ENCODE results near the gene TMC1.

The TMC1 gene

DNA sequence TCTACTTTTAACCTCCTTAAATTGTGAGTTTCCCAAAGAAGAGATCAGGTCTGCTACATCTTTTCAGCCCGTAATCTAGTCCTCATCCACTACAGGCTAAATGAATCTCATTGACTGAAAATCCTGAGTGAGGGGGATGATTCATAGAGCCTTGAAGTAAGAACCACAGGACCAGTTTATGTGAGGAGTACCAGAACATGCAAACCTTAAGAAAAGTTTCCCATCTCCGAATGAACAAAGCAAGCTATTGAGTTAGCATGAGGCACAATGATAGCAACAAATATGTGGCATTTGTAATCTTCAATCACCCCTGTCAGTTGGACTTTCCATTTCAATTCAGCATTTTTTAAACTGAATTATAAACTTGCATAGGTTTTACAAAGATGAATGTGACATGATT lies 234.4 kb downstream of the TMC1 start:
- CTCF ChIA-PET, result interaction anchor here (1.2 kb wide), 1 partner anchor 146 kb away, joined by 3 read pairs; no protein-coding TSS in a partner anchor
- TF ChIP-seq ZNF138 (tag by site-specific recombination; IDR thresholded peaks at IDR 0.05; ENCODE audit: borderline replicate concordance), result no peak
- TF ChIP-seq ZNF335 (tag by site-specific recombination; conservative IDR thresholded peaks at IDR 0.05), result no peak
- TF ChIP-seq YY1 (tag by site-specific recombination; IDR thresholded peaks at IDR 0.05), result no peak
- TF ChIP-seq ZNF791 (tag by site-specific recombination; IDR thresholded peaks at IDR 0.05), result no peak
- TF ChIP-seq, protein P1, sequence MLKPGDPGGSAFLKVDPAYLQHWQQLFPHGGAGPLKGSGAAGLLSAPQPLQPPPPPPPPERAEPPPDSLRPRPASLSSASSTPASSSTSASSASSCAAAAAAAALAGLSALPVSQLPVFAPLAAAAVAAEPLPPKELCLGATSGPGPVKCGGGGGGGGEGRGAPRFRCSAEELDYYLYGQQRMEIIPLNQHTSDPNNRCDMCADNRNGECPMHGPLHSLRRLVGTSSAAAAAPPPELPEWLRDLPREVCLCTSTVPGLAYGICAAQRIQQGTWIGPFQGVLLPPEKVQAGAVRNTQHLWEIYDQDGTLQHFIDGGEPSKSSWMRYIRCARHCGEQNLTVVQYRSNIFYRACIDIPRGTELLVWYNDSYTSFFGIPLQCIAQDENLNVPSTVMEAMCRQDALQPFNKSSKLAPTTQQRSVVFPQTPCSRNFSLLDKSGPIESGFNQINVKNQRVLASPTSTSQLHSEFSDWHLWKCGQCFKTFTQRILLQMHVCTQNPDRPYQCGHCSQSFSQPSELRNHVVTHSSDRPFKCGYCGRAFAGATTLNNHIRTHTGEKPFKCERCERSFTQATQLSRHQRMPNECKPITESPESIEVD (tag by site-specific recombination; IDR thresholded peaks at IDR 0.05), result no peak
- no peak for TF ChIP-seq ZNF768 (tag by site-specific recombination; IDR thresholded peaks at IDR 0.05)
- no peak for TF ChIP-seq SALL2 (tag by site-specific recombination; IDR thresholded peaks at IDR 0.05; ENCODE audit: borderline replicate concordance)
- TF ChIP-seq ZNF48 (tag by site-specific recombination; IDR thresholded peaks at IDR 0.05), result no peak
- TF ChIP-seq, protein P2, sequence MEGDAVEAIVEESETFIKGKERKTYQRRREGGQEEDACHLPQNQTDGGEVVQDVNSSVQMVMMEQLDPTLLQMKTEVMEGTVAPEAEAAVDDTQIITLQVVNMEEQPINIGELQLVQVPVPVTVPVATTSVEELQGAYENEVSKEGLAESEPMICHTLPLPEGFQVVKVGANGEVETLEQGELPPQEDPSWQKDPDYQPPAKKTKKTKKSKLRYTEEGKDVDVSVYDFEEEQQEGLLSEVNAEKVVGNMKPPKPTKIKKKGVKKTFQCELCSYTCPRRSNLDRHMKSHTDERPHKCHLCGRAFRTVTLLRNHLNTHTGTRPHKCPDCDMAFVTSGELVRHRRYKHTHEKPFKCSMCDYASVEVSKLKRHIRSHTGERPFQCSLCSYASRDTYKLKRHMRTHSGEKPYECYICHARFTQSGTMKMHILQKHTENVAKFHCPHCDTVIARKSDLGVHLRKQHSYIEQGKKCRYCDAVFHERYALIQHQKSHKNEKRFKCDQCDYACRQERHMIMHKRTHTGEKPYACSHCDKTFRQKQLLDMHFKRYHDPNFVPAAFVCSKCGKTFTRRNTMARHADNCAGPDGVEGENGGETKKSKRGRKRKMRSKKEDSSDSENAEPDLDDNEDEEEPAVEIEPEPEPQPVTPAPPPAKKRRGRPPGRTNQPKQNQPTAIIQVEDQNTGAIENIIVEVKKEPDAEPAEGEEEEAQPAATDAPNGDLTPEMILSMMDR (tag by site-specific recombination; IDR thresholded peaks at IDR 0.05), result no peak
- no peak for TF ChIP-seq PRDM1 (tag by site-specific recombination; IDR thresholded peaks at IDR 0.05)
- TF ChIP-seq, protein P3, sequence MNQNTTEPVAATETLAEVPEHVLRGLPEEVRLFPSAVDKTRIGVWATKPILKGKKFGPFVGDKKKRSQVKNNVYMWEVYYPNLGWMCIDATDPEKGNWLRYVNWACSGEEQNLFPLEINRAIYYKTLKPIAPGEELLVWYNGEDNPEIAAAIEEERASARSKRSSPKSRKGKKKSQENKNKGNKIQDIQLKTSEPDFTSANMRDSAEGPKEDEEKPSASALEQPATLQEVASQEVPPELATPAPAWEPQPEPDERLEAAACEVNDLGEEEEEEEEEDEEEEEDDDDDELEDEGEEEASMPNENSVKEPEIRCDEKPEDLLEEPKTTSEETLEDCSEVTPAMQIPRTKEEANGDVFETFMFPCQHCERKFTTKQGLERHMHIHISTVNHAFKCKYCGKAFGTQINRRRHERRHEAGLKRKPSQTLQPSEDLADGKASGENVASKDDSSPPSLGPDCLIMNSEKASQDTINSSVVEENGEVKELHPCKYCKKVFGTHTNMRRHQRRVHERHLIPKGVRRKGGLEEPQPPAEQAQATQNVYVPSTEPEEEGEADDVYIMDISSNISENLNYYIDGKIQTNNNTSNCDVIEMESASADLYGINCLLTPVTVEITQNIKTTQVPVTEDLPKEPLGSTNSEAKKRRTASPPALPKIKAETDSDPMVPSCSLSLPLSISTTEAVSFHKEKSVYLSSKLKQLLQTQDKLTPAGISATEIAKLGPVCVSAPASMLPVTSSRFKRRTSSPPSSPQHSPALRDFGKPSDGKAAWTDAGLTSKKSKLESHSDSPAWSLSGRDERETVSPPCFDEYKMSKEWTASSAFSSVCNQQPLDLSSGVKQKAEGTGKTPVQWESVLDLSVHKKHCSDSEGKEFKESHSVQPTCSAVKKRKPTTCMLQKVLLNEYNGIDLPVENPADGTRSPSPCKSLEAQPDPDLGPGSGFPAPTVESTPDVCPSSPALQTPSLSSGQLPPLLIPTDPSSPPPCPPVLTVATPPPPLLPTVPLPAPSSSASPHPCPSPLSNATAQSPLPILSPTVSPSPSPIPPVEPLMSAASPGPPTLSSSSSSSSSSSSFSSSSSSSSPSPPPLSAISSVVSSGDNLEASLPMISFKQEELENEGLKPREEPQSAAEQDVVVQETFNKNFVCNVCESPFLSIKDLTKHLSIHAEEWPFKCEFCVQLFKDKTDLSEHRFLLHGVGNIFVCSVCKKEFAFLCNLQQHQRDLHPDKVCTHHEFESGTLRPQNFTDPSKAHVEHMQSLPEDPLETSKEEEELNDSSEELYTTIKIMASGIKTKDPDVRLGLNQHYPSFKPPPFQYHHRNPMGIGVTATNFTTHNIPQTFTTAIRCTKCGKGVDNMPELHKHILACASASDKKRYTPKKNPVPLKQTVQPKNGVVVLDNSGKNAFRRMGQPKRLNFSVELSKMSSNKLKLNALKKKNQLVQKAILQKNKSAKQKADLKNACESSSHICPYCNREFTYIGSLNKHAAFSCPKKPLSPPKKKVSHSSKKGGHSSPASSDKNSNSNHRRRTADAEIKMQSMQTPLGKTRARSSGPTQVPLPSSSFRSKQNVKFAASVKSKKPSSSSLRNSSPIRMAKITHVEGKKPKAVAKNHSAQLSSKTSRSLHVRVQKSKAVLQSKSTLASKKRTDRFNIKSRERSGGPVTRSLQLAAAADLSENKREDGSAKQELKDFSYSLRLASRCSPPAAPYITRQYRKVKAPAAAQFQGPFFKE (tag by site-specific recombination; IDR thresholded peaks at IDR 0.05; ENCODE audit: borderline replicate concordance), result no peak
- no peak for TF ChIP-seq ZIC2 (tag by site-specific recombination; IDR thresholded peaks at IDR 0.05)
- no peak for TF ChIP-seq GLIS1 (tag by site-specific recombination; IDR thresholded peaks at IDR 0.05)
- TF ChIP-seq, protein P4, sequence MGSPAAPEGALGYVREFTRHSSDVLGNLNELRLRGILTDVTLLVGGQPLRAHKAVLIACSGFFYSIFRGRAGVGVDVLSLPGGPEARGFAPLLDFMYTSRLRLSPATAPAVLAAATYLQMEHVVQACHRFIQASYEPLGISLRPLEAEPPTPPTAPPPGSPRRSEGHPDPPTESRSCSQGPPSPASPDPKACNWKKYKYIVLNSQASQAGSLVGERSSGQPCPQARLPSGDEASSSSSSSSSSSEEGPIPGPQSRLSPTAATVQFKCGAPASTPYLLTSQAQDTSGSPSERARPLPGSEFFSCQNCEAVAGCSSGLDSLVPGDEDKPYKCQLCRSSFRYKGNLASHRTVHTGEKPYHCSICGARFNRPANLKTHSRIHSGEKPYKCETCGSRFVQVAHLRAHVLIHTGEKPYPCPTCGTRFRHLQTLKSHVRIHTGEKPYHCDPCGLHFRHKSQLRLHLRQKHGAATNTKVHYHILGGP (tag by site-specific recombination; IDR thresholded peaks at IDR 0.05), result no peak
- no peak for TF ChIP-seq ZNF621 (tag by site-specific recombination; IDR thresholded peaks at IDR 0.05)
- no peak for TF ChIP-seq KLF16 (tag by site-specific recombination; IDR thresholded peaks at IDR 0.05)
- no peak for TF ChIP-seq ZNF830 (tag by site-specific recombination; IDR thresholded peaks at IDR 0.05; ENCODE audit: low read depth)
- TF ChIP-seq HOXC10 (CRISPR knock-in tag; IDR thresholded peaks at IDR 0.05), result no peak
- TF ChIP-seq, protein P5, sequence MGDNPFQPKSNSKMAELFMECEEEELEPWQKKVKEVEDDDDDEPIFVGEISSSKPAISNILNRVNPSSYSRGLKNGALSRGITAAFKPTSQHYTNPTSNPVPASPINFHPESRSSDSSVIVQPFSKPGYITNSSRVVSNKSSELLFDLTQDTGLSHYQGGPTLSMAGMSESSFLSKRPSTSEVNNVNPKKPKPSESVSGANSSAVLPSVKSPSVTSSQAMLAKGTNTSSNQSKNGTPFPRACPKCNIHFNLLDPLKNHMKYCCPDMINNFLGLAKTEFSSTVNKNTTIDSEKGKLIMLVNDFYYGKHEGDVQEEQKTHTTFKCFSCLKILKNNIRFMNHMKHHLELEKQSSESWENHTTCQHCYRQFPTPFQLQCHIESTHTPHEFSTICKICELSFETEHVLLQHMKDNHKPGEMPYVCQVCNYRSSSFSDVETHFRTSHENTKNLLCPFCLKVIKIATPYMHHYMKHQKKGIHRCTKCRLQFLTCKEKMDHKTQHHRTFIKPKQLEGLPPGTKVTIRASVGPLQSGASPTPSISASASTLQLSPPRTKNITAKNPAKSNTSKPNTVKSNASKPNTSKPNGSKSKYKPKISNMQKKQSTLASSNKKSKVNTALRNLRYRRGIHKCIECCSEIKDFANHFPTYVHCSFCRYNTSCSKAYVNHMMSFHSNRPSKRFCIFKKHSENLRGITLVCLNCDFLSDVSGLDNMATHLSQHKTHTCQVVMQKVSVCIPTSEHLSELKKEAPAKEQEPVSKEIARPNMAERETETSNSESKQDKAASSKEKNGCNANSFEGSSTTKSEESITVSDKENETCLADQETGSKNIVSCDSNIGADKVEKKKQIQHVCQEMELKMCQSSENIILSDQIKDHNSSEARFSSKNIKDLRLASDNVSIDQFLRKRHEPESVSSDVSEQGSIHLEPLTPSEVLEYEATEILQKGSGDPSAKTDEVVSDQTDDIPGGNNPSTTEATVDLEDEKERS (tag by site-specific recombination; IDR thresholded peaks at IDR 0.05), result no peak
- TF ChIP-seq ZNF274 (IDR thresholded peaks at IDR 0.05; ENCODE audit: low read length), result no peak
- TF ChIP-seq ZNF274 (tag by site-specific recombination; IDR thresholded peaks at IDR 0.05; ENCODE audit: borderline replicate concordance), result no peak

More for the DNA sequence above, 234.4 kb downstream of the TMC1 start:
- no peaks in the 10 kb centered on the region for H3K9me3 ChIP-seq (ENCODE audit: control insufficient read depth, insufficient read depth, low read depth, low read length)
- no peaks in the 10 kb centered on the region for H3K36me3 ChIP-seq (ENCODE audit: control insufficient read depth in 2 of 2, insufficient read depth in 1 of 2, low read length in 2 of 2)
- no peak overlapping the region for H3K4me3 ChIP-seq (ENCODE audit: low read depth, low read length)
- no peaks in the 10 kb centered on the region for H3K4me1 ChIP-seq (ENCODE audit: control insufficient read depth, insufficient read depth, low read length)
- POLR2A ChIA-PET, result no interaction called here
- H3K27ac ChIP-seq (ENCODE audit: extremely low read depth, low read depth, low read length), result no peak overlapping the region
